ENCODE data around the gene NPHP3.
"Not testable (repeated sequence)": the region's sequence is repeated elsewhere in the genome, so short reads cannot be mapped to it uniquely, and the experiment has no call there.

NPHP3 gene

DNA sequence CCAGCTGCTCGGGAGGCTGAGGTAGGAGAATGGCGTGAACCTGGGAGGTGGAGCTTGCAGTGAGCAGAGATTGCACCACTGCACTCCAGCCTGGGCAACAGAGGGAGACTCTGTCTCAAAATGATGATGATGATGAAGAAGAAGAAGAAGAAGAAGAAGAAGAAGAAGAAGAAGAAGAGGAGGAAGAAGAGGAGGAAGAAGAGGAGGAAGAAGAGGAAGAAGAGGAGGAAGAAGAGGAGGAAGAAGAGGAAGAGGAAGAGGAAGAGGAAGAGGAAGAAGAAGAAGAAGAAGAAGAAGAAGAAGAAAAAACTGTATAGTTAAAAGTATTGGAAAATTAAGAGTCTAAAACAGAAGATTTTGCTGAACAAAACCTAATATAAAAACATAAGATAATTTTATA, 80.8 kb downstream of the NPHP3 start:
- DNase-seq, result not testable (repeated sequence)

DNA sequence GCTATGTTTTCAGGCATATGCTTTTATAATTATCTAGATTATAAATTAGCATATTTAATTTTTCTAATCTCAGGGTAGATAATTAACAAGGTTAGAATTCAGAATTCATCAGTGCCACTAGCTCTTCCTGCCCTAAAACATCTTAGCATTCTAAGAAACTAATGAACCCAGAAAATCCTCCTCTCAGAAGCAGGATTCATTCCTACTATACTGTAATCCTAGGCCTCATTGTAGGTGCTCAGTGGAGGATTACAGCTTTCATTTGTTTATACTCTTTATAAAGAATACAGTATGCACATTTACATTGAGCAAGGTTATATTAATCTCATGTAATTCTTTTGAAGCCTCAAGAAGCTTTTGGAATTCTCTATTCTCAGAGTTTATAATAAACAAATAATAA, 83.5 kb downstream of the NPHP3 start:
- no peak for DNase-seq

DNA sequence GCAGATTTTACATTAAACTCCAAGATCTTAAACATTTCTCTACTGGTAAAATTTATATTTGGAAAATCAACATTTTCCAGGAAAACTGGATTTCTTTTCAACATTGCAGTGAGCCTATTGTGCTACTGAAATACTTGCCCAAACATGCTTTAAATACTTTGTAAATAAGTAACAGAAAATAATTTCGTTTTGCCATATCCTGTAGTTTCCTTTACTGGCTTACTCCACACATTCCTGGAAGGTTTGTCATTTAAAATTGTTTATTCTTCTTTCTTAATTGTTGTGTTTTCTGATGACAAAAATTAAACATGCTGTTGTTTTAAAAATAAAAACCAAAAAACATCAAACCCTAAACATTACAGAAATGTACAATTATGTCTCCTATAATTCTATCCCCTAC, 84.6 kb downstream of the NPHP3 start:
- no peak for DNase-seq

DNA sequence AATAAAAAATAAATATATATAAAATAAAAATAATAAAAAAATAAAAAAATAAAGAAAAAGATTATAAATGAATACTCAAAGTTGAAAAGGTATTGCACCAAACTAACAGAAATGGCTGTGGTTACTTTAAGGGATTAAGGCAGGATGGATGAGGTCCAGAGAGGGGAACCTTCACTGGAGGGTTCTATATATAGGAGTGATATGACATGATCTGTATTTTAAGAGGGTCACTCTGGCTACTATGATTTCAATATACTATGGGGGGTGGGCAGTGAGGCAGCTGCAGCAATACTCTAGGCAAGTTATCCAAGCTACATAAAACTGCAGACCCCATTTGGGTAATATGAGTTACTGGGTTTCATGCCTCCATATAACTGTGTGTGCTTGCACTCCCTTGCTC, 87.2 kb downstream of the NPHP3 start:
- DNase-seq, result no peak

Measured in activated CD4-positive, alpha-beta T cell treated with anti-CD3 and anti-CD28 coated beads, Interleukin-2, amount 50 U/mL, for 4 hours (primary cell).